Activated T-helper 17 cell treated with anti-CD3 and anti-CD28 coated beads, Interleukin-2, amount 50 U/mL, for 72 hours (primary cell): Measurements from ENCODE around the gene NKX1-1. TPM values are rescaled to one million over a fixed set of nuclear protein-coding genes. Genes with fewer than 3 reads are reported as not detected.
"Not testable (repeated sequence)": the region's sequence is repeated elsewhere in the genome, so short reads cannot be mapped to it uniquely, and the experiment has no call there.

Source experiments
- ATAC-seq: fragments of 150-1000 bp; cut with Tn5 transposase; replicated peaks from 2 replicates; pipeline ENCODE4 v1.10.0; 2021; ENCODE audit warnings: mild to moderate bottlenecking, moderate library complexity
- H3K27ac Mint-ChIP-seq: one replicate; pipeline ENCODE4 v1.8.0; 2022; ENCODE audit warnings: mixed read lengths
- H3K27me3 Mint-ChIP-seq: one replicate; pipeline ENCODE4 v1.8.0; 2022; ENCODE audit warnings: mixed read lengths
- H3K36me3 Mint-ChIP-seq: one replicate; pipeline ENCODE4 v1.8.0; 2022; ENCODE audit warnings: low read depth, mild to moderate bottlenecking, mixed read lengths
- H3K4me1 Mint-ChIP-seq: one replicate; pipeline ENCODE4 v1.8.0; 2022; ENCODE audit warnings: mixed read lengths
- H3K4me3 Mint-ChIP-seq: one replicate; pipeline ENCODE4 v1.8.0; 2022; ENCODE audit warnings: mild to moderate bottlenecking, mixed read lengths
- H3K9me3 Mint-ChIP-seq: one replicate; pipeline ENCODE4 v1.8.0; 2022; ENCODE audit warnings: mixed read lengths
- total RNA-seq, 2 donors: library from RNA; stranded (reverse); gene quantifications; one replicate each; pipeline ENCODE4 v1.2.3, GENCODE V29; 2022

The NKX1-1 gene
- total RNA-seq, 2 donors from 2014 or later = not detected

DNA sequence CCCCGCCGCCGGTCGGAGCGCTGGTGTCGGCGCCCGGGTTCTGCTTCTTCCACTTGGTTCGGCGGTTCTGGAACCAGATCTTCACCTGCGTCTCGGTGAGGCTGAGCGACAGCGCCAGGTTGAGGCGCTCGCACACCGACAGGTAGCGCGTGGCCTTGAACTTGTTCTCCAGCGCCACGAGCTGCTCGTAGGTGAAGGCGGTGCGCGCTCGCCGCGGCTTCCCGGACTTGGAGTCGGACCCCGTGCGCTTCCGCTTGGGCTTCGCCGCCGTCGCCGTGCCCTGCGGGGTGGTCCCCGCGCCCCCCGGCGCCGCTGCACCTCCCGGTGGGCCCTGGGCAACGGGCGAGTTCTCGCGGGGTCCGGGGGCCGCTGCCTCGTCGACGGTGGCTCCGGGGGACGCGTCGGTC is 3.1 kb downstream of the NKX1-1 start:
- ATAC-seq = no peak
- H3K4me1 Mint-ChIP-seq = no peaks in the 10 kb centered on the region
- H3K36me3 Mint-ChIP-seq = peaks cover 5% of the 10 kb centered on the region
- no peak overlapping the region for H3K4me3 Mint-ChIP-seq
- no peak overlapping the region for H3K27ac Mint-ChIP-seq
- peaks cover 16% of the 10 kb centered on the region for H3K27me3 Mint-ChIP-seq
- no peaks in the 10 kb centered on the region for H3K9me3 Mint-ChIP-seq

DNA sequence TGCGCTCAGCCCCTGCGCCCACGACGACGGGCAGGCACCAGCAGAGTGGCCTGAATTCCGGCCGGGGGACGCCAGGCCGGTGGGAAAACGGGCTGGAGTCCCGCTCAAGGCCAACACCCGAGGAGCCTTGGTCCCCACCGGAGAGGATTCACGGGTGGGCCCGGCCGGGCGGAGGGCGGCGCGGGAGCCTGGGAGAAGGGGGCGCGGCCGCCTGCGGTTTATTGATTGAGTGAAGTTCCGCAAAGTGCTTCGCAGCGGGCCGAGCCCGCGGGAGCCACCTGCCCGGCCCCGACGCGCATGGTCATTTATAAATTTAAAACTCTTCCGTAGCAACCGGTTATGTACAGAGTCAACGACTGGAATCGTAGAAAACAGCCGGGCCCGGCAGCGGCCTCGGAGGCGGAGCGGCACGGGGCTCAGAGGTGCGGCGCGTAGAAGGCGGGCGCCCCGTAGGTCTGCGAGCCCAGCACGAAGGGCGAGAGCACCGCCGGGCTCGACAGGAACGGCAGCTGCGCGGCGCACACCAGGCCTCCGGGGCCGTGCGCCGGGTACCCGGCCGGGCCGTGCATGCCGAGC is 3.6 kb downstream of the NKX1-1 start:
- H3K4me3 Mint-ChIP-seq = no peak overlapping the region
- no peaks in the 10 kb centered on the region for H3K9me3 Mint-ChIP-seq
- peaks cover 5% of the 10 kb centered on the region for H3K36me3 Mint-ChIP-seq
- no peak overlapping the region for H3K27ac Mint-ChIP-seq
- no peak for ATAC-seq
- no peaks in the 10 kb centered on the region for H3K4me1 Mint-ChIP-seq
- H3K27me3 Mint-ChIP-seq = peaks cover 14% of the 10 kb centered on the region

DNA sequence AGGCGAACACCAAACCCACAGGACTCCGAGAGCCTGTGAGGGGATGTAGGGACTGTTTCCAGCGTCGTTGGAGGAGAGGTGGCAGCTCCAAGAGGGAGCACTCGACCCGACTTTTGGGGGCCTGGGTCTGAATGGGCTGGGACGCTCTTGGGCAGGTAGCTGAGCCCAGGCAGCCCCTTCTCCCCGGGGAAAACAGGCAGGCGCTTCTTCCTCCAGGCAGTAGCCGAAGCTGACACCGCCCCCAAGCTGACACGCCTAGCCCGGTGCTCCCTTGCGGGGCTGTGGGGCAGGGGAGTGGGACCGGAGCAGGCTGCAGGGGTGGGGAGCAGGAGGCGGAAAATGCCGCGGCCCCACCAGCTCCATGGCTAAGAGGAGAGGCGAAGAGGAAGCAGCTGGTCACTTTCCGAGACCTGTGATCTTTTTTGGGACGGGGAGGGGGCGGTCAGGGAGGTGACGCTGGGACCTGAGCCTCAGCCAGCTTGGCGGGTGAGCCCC is 4.2 kb downstream of the NKX1-1 start:
- Mint-ChIP-seq H3K27me3 (peaks cover 11% of the 10 kb centered on the region), H3K4me1 (no peaks in the 10 kb centered on the region), H3K36me3 (peaks cover 5% of the 10 kb centered on the region), H3K9me3 (no peaks in the 10 kb centered on the region), H3K27ac (no peak overlapping the region), H3K4me3 (no peak overlapping the region)
- ATAC-seq = no peak

DNA sequence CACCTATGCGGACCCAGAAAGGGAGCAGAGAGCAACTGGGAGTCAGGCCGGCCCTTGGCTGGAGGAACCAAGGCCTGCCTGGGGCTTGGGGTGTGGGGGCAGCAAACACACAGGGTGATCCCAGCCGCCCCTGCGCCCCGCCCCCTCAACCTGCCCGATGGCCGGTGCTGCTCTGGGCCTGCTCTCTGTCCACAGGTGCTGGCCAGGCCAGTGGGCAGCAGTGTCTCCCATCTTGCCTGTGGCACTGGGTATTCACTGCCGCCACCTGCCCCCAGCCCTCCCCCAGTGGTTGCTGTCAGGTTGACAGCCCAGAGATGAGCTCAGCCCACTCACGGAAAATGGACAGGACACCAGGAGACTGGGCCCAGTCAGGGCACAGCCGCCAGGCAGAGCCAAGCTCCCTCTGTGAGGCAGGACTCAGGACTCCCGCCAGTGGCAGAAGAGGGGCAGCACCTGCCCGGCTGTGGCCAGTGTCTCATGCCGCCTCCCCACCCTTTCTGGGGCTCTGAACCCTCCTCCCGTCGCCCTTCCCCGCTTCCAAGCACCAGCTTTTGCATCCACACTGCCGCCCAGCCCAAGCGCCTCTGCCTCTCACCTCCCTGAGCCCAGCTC is 4.7 kb downstream of the NKX1-1 start:
- no peak for ATAC-seq
- H3K36me3 Mint-ChIP-seq = peaks cover 5% of the 10 kb centered on the region
- no peaks in the 10 kb centered on the region for H3K9me3 Mint-ChIP-seq
- no peak overlapping the region for H3K4me3 Mint-ChIP-seq
- H3K4me1 Mint-ChIP-seq = no peaks in the 10 kb centered on the region
- no peak overlapping the region for H3K27ac Mint-ChIP-seq
- H3K27me3 Mint-ChIP-seq = peaks cover 10% of the 10 kb centered on the region

DNA sequence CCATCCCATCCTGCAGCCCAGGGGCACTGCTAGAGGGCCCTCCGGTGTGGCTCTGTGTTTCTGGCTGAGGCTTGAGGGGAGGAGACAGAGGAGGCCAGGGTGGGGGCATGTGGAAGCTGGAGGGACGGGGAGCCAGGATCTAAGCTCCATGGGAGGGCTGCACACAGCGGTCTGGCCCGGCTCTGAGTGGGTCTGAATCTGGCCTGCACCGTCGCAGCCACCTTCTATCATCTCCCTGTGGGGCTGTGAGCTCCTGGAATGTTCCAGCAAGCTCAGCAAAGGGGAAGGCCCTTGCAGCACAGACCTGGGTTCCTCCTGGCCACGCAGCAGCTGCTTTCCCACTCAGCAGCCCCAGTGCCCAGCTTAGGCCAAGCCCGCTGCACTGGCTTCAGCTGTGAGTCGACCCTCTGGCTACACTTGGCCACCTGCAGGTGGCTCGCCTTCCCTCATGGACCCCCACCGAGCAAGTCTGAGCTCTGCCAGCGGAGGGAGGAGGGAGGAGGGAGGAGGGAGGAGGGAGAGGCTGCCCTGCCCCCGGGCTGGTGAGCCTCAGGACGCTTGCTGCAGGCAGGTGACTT is 5.3 kb downstream of the NKX1-1 start:
- no peak for ATAC-seq
- Mint-ChIP-seq H3K27ac (no peak overlapping the region), H3K27me3 (peaks cover 10% of the 10 kb centered on the region), H3K4me3 (no peak overlapping the region), H3K4me1 (no peaks in the 10 kb centered on the region), H3K36me3 (peaks cover 5% of the 10 kb centered on the region), H3K9me3 (no peaks in the 10 kb centered on the region)

DNA sequence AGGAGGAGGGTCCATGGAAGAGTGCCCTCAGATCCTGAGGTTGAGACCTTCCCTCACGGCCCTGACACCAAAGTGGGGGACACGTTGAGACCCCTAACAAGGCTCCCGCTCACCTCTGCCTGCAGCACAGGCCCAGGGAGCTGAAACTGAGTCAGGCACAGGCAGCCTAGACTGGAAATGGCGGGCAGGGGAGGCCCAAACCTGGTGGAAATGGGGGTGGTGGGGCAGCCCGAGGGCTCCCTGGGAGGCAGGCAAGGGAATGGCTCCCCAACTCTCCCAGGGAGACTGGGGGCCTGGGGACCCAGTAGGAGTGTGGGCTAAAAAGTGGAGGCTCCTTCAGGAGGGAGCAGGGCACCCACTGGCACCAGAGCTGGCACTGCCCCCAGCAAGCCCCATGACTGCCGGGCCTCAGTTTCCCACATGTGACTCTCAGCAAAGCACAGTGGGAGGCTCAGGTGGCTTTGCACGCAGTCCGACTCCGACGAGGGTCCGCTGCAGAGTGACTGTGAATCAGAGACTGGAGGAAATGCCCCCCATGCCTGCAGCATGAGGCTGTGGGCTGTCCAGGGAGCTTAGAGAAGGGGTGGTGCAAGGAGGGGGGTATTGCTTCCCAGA is 5.9 kb downstream of the NKX1-1 start:
- no peak overlapping the region for H3K4me3 Mint-ChIP-seq
- H3K4me1 Mint-ChIP-seq = no peaks in the 10 kb centered on the region
- H3K27me3 Mint-ChIP-seq = peaks cover 9% of the 10 kb centered on the region
- H3K27ac Mint-ChIP-seq = no peak overlapping the region
- peaks cover 3% of the 10 kb centered on the region for H3K36me3 Mint-ChIP-seq
- ATAC-seq = no peak
- H3K9me3 Mint-ChIP-seq = no peaks in the 10 kb centered on the region

DNA sequence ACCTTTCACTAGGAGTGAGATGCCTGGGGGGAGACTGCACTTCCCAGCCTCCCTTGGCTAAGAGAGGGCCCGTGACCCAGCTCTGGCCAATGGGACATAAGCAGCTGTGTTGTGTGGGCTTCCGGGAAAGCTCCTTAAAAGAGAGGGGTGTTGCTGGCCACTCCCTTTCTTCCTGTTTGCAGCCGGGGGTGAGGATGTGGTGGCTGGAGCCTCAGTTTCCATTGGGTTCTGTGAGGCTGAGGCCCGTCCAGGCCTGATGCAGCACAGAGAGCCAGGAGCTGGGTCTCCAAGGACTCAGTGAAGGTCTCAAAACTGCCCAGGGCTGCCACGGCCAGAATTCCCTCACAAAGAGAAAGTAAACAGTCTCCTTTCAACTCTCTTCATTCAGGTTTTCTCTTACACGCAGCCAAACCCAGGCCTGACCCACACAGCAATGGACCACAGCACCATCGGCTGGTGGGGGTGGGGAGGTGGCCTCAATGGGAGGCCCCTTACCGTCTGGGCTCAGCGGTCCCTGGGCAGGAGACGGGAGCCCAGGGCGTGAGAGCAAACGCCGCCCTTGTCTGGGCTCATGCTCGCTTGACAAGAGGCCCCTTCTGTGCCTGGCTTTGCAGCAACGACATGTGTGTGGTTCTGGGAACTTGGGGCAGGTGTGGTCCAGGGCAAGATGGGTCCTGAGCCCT is 6.6 kb downstream of the NKX1-1 start:
- H3K36me3 Mint-ChIP-seq = no peaks in the 10 kb centered on the region
- peaks cover 5% of the 10 kb centered on the region for H3K27me3 Mint-ChIP-seq
- H3K9me3 Mint-ChIP-seq = no peaks in the 10 kb centered on the region
- no peak overlapping the region for H3K27ac Mint-ChIP-seq
- no peak overlapping the region for H3K4me3 Mint-ChIP-seq
- ATAC-seq = no peak
- H3K4me1 Mint-ChIP-seq = no peaks in the 10 kb centered on the region

DNA sequence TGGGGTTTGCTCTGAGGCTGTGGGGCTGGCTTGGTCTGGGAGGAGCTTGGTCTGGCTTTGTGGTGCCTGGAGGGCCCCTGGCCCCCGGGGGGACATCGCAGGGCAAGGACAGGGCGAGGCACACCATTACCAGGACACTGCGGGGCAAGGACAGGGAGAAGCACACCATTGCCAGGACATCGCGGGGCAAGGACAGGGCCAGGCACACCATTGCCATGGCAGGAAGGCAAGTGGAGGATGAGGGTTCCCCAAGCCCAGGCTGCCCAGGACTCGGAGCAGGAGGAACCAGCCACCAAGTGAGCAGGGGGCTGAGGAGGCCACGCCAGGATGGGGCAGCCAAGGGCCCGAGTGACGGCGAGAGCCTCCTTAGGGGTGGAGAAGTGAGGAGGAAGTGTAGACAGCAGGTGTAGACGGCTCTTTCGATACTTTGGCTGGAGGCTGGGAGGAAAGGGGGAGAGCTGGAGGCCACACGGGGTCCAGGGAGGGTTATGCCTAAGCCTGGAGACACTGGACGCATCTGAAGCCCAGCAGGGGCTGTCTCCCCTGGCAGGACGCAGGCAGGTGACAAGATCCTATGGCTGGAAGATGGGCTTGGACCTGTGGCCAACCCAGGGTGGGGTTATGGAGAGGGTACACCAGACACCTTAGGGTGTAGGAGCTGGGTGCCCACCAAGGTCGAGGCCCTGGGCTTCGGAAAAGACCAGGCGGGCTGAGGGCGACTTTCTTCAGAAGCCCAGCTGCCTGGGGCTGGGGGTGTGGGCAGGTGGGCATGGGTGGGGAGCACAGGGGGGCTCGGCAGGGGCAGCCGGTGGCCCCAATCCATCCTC is 7.3 kb downstream of the NKX1-1 start:
- peaks cover 4% of the 10 kb centered on the region for H3K9me3 Mint-ChIP-seq
- no peak overlapping the region for H3K4me3 Mint-ChIP-seq
- H3K36me3 Mint-ChIP-seq = no peaks in the 10 kb centered on the region
- ATAC-seq = no peak
- no peaks in the 10 kb centered on the region for H3K4me1 Mint-ChIP-seq
- peaks cover 5% of the 10 kb centered on the region for H3K27me3 Mint-ChIP-seq
- H3K27ac Mint-ChIP-seq = no peak overlapping the region

DNA sequence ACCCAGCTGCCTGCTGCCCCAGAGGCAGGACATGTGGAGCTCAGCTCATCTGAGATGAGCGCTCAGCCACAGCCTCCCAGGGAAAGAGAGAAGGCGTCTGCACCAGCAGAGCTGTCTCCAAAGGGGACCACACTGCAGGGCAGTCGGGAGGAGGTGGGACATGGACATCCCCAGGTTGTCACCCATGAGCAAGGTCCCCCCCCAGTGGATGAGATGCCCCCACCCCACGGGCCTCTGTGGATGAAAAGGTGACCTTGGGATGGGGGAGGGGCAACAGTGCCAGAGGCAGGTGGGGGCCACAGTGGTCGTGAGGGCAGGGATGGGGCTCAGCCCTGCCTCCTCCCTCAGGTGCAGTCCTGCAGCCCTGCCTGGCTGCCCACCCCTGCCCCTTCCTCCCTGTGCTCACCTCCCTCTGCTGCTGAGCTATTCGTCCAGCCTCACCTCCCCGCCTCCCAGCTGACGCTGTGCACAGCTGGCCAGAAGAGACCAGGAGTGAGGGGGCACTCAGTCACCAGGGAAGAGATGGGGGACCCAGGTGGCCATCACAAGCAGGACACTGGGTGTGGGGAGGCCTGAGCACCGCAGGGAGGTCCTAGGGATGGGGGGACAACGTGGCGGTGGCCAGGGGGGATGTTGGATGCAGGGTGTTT is 9.3 kb downstream of the NKX1-1 start:
- Mint-ChIP-seq H3K36me3 (no peaks in the 10 kb centered on the region), H3K27me3 (peaks cover 5% of the 10 kb centered on the region), H3K27ac (no peak overlapping the region), H3K9me3 (peaks cover 4% of the 10 kb centered on the region), H3K4me3 (no peak overlapping the region), H3K4me1 (no peaks in the 10 kb centered on the region)
- ATAC-seq = no peak

DNA sequence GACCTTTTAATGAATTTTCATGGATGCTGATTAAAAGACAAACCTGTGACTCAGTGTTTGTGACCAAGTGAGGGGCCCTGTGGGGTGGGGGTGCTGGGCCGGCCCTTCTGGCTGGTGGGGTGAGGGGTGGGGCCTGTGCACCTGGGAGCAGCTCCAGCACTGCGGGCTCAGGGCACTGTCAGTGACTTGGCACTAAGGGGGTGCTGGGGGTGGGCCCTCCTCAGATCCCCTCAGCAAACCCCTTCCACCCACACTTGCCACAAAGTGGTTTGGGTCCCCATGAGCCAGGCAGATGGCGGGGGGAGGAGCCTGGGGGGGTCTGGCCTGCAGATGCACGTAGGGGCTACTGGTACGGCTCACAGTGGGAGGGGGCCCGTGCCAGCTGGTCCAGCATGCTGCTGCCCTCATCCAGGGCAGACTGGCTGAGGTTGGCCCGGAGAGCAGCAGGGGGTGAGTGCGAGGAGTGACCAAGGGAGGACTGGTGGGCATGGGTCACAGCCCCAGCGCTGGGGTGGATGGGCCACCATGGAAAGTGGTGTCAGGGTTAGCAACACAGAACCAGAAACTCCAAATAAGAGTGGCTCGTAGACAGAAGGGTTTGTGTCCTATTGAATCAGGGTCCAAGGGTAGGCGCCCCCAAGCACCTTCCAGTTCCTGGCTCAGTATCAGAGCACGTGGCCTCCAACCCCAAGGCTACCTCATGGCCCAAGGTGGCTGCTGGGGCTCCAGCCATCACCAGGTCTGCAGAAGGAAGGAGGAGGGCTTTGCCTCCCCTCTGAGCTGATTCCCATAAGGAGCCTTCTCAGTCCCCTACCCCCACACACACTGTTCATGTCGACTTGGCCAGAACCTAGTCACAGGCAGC is 10.1 kb downstream of the NKX1-1 start:
- ATAC-seq = no peak
- Mint-ChIP-seq H3K9me3 (peaks cover 4% of the 10 kb centered on the region), H3K27me3 (peaks cover 5% of the 10 kb centered on the region), H3K4me1 (no peaks in the 10 kb centered on the region), H3K27ac (no peak overlapping the region), H3K4me3 (no peak overlapping the region), H3K36me3 (no peaks in the 10 kb centered on the region)

DNA sequence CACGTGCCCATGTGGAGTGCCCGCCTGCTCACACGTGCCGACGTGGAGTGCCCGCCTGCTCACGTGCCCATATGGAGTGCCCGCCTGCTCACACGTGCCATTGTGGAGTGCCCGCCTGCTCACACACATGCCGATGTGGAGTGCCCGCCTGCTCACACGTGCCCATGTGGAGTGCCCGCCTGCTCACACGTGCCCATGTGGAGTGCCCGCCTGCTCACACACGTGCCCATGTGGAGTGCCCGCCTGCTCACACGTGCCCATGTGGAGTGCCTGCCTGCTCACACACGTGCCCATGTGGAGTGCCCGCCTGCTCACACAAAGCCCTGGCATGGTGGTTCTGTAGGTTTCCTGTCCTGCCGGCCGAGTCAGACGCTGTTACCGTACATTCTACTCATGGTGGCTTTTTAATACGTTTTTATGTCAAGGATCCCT is 10.8 kb downstream of the NKX1-1 start:
- H3K4me1 Mint-ChIP-seq, ATAC-seq, H3K27me3 Mint-ChIP-seq, H3K9me3 Mint-ChIP-seq, H3K4me3 Mint-ChIP-seq, H3K27ac Mint-ChIP-seq, H3K36me3 Mint-ChIP-seq: not testable (repeated sequence)

DNA sequence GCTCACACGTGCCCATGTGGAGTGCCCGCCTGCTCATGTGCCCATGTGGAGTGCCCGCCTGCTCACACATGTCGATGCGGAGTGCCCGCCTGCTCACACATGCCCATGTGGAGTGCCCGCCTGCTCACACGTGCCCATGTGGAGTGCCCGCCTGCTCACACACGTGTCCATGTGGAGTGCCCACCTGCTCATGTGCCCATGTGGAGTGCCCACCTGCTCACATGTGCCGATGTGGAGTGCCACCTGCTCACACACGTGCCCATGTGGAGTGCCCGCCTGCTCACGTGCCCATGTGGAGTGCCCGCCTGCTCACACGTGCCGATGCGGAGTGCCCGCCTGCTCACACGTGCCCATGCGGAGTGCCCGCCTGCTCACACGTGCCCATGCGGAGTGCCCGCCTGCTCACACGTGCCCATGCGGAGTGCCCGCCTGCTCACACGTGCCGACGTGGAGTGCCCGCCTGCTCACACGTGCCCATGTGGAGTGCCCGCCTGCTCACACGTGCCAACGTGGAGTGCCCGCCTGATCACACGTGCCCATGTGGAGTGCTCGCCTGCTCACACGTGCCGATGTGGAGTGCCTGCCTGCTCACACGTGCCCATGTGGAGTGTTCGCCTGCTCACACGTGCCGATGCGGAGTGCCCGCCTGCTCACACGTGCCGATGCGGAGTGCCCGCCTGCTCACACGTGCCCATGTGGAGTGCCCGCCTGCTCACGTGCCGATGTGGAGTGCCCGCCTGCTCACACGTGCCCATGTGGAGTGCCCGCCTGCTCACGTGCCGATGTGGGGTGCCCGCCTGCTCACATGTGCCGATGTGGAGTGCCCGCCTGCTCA is 11.5 kb downstream of the NKX1-1 start:
- not testable (repeated sequence) for H3K9me3 Mint-ChIP-seq, H3K27me3 Mint-ChIP-seq, H3K36me3 Mint-ChIP-seq, H3K27ac Mint-ChIP-seq, H3K4me1 Mint-ChIP-seq, ATAC-seq, H3K4me3 Mint-ChIP-seq
